Neural cell (in vitro differentiated cells): ENCODE results near the gene PODXL2. TPM values are rescaled to one million over a fixed set of nuclear protein-coding genes. Genes with fewer than 3 reads are reported as not detected.

Experiments used
- H2AFZ ChIP-seq: fragments of 200-600, 300-800 bp; sonication (generic), shearing (Covaris generic); 2 replicates; pipeline ENCODE4 v1.6.0; 2014; ENCODE audit warnings: low read depth, mild to moderate bottlenecking, antibody characterized with exemption, low read length, moderate library complexity
- H3F3A ChIP-seq: fragments of 200-600 bp; shearing (Covaris generic); 2 replicates; pipeline ENCODE4 v1.6.1; 2016; ENCODE audit warnings: mild to moderate bottlenecking, moderate library complexity, mixed read lengths, antibody characterized with exemption, low read length; ENCODE audit not compliant: insufficient read depth, poor library complexity, severe bottlenecking
- H3K27ac ChIP-seq: fragments of 200-600, 300-800 bp; sonication (generic), shearing (Covaris generic); 2 replicates; pipeline ENCODE4 v1.5.1; 2014; ENCODE audit warnings: mild to moderate bottlenecking, low read length, moderate library complexity
- H3K27me3 ChIP-seq: fragments of 300-800, 200-600 bp; sonication (generic), shearing (Covaris generic); 2 replicates; pipeline ENCODE4 v1.6.0; 2014; ENCODE audit warnings: mild to moderate bottlenecking, low read depth, low read length, moderate library complexity; ENCODE audit not compliant: insufficient read depth
- H3K36me3 ChIP-seq: fragments of 300-800, 200-600 bp; sonication (generic), shearing (Covaris generic); 2 replicates; pipeline ENCODE4 v1.5.1; 2014; ENCODE audit warnings: mild to moderate bottlenecking, antibody characterized with exemption, low read length, moderate library complexity; ENCODE audit not compliant: insufficient read depth
- H3K4me2 ChIP-seq: fragments of 300-800, 200-600 bp; sonication (generic), shearing (Covaris generic); 2 replicates; pipeline ENCODE4 v1.6.0; 2014; ENCODE audit warnings: mild to moderate bottlenecking, low read length
- H3K4me3 ChIP-seq: fragments of 300-800, 200-600 bp; sonication (generic), shearing (Covaris generic); 2 replicates; pipeline ENCODE4 v1.5.1; 2014; ENCODE audit warnings: mild to moderate bottlenecking, low read length, moderate library complexity
- H3K79me2 ChIP-seq: fragments of 200-600 bp; shearing (Covaris generic); replicated peaks from 2 replicates; pipeline ENCODE4 v1.6.0; 2014; ENCODE audit warnings: mild to moderate bottlenecking, low read length, moderate library complexity; ENCODE audit not compliant: insufficient read depth
- H3K9ac ChIP-seq: fragments of 300-800, 200-600 bp; sonication (generic), shearing (Covaris generic); 2 replicates; pipeline ENCODE4 v1.6.1; 2016; ENCODE audit warnings: mild to moderate bottlenecking, low read length, mixed read lengths
- H3K9me2 ChIP-seq: fragments of 200-600 bp; shearing (Covaris generic); 2 replicates; pipeline ENCODE4 v1.6.1; 2016; ENCODE audit warnings: mild to moderate bottlenecking, low read length, mixed read lengths; ENCODE audit not compliant: insufficient read depth
- H3K9me3 ChIP-seq: fragments of 200-600, 300-800 bp; sonication (generic), shearing (Covaris generic); 2 replicates; pipeline ENCODE4 v1.6.1; 2016; ENCODE audit warnings: mild to moderate bottlenecking, mixed run types, low read length, moderate library complexity, mixed read lengths
- H4K20me1 ChIP-seq: fragments of 200-600 bp; shearing (Covaris generic); 2 replicates; pipeline ENCODE4 v1.6.1; 2016; ENCODE audit warnings: mild to moderate bottlenecking, mixed run types; ENCODE audit not compliant: insufficient read depth
- EP300 ChIP-seq: fragments of 450-650 bp; conservative IDR thresholded peaks from 2 replicates; pipeline ENCODE4 v1.6.1; 2014; ENCODE audit warnings: antibody characterized with exemption, mild to moderate bottlenecking, moderate library complexity; ENCODE audit not compliant: poor library complexity, severe bottlenecking
- EZH2 ChIP-seq: fragments of 200-600, 300-800 bp; shearing (Covaris generic), sonication (generic); IDR thresholded peaks from 2 replicates; pipeline ENCODE4 v1.6.1; 2014; ENCODE audit warnings: antibody characterized with exemption, low read length, borderline replicate concordance, mild to moderate bottlenecking; ENCODE audit not compliant: insufficient read depth, poor library complexity, severe bottlenecking
- MXI1 ChIP-seq: fragments of 450-650 bp; conservative IDR thresholded peaks from 2 replicates; pipeline ENCODE4 v1.6.1; 2014; ENCODE audit warnings: antibody characterized with exemption, mild to moderate bottlenecking; ENCODE audit not compliant: poor library complexity, severe bottlenecking
- POLR2AphosphoS5 ChIP-seq: IDR thresholded peaks from 2 replicates; pipeline ENCODE4 v1.6.1; 2012
- RAD21 ChIP-seq: fragments of 450-650 bp; conservative IDR thresholded peaks from 2 replicates; pipeline ENCODE4 v1.6.1; 2014; ENCODE audit warnings: antibody characterized with exemption, mild to moderate bottlenecking, moderate library complexity
- SMC3 ChIP-seq: fragments of 450-650 bp; conservative IDR thresholded peaks from 2 replicates; pipeline ENCODE4 v1.6.1; 2014; ENCODE audit warnings: antibody characterized with exemption, mild to moderate bottlenecking, moderate library complexity; ENCODE audit not compliant: poor library complexity
- TAF1 ChIP-seq: IDR thresholded peaks from 2 replicates; pipeline ENCODE4 v1.6.1; 2012; ENCODE audit warnings: low read depth
- polyA plus RNA-seq: library from polyadenylated mRNA; depleted of rRNA; stranded (reverse); fragments of >200 nt; gene quantifications from 2 replicates; pipeline ENCODE4 v1.2.3, GENCODE V29; 2014
- TF ChIP-seq, protein P1 (sequence below): fragments of 450-650 bp; IDR thresholded peaks from 2 replicates; pipeline ENCODE4 v1.5.1; 2014; ENCODE audit warnings: antibody characterized with exemption, mild to moderate bottlenecking, moderate library complexity; ENCODE audit not compliant: poor library complexity, severe bottlenecking
- TF ChIP-seq, protein P2 (sequence below): IDR thresholded peaks from 2 replicates; pipeline ENCODE4 v1.6.1; 2012; ENCODE audit warnings: borderline replicate concordance

Gene PODXL2
- polyA plus RNA-seq, 1 donor from 2014 or later = 266 TPM

DNA sequence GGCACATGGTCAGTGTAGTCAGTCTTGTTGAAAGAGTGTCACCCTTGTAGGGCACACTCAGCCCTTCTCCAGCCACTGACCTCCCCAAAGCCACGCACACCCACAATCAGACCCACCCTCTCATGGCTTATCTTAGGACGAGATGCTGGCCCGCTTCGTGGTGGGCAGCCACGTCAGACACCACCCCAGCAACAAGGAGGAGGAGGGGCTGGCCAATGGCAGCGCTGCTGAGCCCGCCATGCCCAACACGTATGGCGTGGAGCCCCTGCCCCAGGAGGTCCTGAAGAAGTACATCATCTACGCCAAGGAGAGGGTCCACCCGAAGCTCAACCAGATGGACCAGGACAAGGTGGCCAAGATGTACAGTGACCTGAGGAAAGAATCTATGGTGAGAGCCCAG, 10.1 kb upstream of the PODXL2 start:
- Histone ChIP-seq H3K9ac (no peak overlapping the region), H3K79me2 (no peaks in the 10 kb centered on the region), H3K9me3 (no peaks in the 10 kb centered on the region), H2AFZ (no peak overlapping the region), H3K27me3 (no peaks in the 10 kb centered on the region), H4K20me1 (no peaks in the 10 kb centered on the region), H3K36me3 (no peaks in the 10 kb centered on the region), H3K27ac (no peak overlapping the region), H3K9me2 (no peaks in the 10 kb centered on the region), H3K4me2 (no peak overlapping the region), H3F3A (no peaks in the 10 kb centered on the region), H3K4me3 (no peak overlapping the region)
- TF ChIP-seq, protein P1, sequence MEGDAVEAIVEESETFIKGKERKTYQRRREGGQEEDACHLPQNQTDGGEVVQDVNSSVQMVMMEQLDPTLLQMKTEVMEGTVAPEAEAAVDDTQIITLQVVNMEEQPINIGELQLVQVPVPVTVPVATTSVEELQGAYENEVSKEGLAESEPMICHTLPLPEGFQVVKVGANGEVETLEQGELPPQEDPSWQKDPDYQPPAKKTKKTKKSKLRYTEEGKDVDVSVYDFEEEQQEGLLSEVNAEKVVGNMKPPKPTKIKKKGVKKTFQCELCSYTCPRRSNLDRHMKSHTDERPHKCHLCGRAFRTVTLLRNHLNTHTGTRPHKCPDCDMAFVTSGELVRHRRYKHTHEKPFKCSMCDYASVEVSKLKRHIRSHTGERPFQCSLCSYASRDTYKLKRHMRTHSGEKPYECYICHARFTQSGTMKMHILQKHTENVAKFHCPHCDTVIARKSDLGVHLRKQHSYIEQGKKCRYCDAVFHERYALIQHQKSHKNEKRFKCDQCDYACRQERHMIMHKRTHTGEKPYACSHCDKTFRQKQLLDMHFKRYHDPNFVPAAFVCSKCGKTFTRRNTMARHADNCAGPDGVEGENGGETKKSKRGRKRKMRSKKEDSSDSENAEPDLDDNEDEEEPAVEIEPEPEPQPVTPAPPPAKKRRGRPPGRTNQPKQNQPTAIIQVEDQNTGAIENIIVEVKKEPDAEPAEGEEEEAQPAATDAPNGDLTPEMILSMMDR = no peak
- TF ChIP-seq RAD21 (no peak), EP300 (no peak), SMC3 (no peak), POLR2AphosphoS5 (no peak), TAF1 (no peak), EZH2 (no peak), MXI1 (no peak)
- TF ChIP-seq, protein P2, sequence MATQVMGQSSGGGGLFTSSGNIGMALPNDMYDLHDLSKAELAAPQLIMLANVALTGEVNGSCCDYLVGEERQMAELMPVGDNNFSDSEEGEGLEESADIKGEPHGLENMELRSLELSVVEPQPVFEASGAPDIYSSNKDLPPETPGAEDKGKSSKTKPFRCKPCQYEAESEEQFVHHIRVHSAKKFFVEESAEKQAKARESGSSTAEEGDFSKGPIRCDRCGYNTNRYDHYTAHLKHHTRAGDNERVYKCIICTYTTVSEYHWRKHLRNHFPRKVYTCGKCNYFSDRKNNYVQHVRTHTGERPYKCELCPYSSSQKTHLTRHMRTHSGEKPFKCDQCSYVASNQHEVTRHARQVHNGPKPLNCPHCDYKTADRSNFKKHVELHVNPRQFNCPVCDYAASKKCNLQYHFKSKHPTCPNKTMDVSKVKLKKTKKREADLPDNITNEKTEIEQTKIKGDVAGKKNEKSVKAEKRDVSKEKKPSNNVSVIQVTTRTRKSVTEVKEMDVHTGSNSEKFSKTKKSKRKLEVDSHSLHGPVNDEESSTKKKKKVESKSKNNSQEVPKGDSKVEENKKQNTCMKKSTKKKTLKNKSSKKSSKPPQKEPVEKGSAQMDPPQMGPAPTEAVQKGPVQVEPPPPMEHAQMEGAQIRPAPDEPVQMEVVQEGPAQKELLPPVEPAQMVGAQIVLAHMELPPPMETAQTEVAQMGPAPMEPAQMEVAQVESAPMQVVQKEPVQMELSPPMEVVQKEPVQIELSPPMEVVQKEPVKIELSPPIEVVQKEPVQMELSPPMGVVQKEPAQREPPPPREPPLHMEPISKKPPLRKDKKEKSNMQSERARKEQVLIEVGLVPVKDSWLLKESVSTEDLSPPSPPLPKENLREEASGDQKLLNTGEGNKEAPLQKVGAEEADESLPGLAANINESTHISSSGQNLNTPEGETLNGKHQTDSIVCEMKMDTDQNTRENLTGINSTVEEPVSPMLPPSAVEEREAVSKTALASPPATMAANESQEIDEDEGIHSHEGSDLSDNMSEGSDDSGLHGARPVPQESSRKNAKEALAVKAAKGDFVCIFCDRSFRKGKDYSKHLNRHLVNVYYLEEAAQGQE = no peak

DNA sequence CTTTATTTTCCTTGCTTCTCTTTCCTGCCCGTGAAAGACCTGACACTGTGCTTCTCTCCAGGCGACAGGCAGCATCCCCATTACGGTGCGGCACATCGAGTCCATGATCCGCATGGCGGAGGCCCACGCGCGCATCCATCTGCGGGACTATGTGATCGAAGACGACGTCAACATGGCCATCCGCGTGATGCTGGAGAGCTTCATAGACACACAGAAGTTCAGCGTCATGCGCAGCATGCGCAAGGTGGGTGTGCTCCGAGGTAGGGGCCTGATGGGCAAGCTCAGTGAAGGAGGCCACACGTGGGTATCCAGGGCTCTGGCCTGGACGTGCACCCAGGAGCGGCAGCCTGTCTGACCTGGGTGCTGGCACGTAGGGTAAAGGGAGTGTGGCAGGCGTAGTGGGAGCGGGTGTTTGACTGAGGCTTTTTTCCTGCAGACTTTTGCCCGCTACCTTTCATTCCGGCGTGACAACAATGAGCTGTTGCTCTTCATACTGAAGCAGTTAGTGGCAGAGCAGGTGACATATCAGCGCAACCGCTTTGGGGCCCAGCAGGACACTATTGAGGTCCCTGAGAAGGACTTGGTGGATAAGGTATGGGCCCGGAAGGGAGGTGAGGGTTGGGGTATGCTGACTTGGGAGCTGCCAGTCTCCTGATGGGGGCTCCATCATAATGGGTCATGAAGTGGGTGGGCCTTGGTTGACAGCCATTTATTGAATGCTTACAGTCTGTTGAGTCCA, 8.2 kb upstream of the PODXL2 start:
- H4K20me1 ChIP-seq = no peaks in the 10 kb centered on the region
- H3K9ac ChIP-seq = no peak overlapping the region
- no peak overlapping the region for H2AFZ ChIP-seq
- no peaks in the 10 kb centered on the region for H3K36me3 ChIP-seq
- no peaks in the 10 kb centered on the region for H3F3A ChIP-seq
- TF ChIP-seq, protein P2 = no peak
- TF ChIP-seq SMC3 = no peak
- TF ChIP-seq RAD21 = no peak
- TF ChIP-seq, protein P1 = no peak
- TF ChIP-seq MXI1 = no peak
- TF ChIP-seq EP300 = no peak
- TF ChIP-seq POLR2AphosphoS5 = no peak
- no peak overlapping the region for H3K4me3 ChIP-seq
- no peak overlapping the region for H3K4me2 ChIP-seq
- no peaks in the 10 kb centered on the region for H3K9me3 ChIP-seq
- H3K27me3 ChIP-seq = no peaks in the 10 kb centered on the region
- no peak overlapping the region for H3K27ac ChIP-seq
- H3K79me2 ChIP-seq = no peaks in the 10 kb centered on the region
- H3K9me2 ChIP-seq = no peaks in the 10 kb centered on the region
